ENCODE results near the gene AMN1.

DNA sequence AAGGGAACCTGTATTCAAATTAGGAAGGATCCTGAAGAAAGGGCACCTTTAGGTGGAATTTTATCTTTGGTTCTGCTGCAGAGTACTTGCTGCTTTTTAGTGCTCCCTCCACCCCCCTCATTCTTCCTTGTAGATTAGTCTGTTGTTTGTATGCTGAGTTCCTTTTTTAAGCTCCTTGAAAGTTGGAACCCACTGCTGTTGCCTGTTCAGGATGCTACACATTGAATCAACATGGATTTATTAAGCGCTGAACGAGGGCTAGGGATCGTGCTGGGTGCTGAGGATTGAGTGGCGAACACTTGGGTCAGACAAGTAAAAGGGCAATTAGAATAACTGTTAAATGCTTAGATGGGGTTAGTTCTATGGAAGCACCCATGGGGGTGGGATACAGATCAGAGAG lies 884 bp upstream of the AMN1 start:
- TF ChIP-seq, protein P1, sequence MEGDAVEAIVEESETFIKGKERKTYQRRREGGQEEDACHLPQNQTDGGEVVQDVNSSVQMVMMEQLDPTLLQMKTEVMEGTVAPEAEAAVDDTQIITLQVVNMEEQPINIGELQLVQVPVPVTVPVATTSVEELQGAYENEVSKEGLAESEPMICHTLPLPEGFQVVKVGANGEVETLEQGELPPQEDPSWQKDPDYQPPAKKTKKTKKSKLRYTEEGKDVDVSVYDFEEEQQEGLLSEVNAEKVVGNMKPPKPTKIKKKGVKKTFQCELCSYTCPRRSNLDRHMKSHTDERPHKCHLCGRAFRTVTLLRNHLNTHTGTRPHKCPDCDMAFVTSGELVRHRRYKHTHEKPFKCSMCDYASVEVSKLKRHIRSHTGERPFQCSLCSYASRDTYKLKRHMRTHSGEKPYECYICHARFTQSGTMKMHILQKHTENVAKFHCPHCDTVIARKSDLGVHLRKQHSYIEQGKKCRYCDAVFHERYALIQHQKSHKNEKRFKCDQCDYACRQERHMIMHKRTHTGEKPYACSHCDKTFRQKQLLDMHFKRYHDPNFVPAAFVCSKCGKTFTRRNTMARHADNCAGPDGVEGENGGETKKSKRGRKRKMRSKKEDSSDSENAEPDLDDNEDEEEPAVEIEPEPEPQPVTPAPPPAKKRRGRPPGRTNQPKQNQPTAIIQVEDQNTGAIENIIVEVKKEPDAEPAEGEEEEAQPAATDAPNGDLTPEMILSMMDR (conservative IDR thresholded peaks at IDR 0.05; ENCODE audit: low read length), result no peak
- no peak for TF ChIP-seq EZH2phosphoT487 (IDR thresholded peaks at IDR 0.05; ENCODE audit: borderline replicate concordance)

Data from Loucy (cell line).